Measurements from ENCODE around the gene JOSD1. TPM values are rescaled to one million over a fixed set of nuclear protein-coding genes. Genes with fewer than 3 reads are reported as not detected.

Gene JOSD1
- total RNA-seq, 6 experiments from 2014 or later, result 13.0 to 32.2 (median 21.7) TPM

DNA sequence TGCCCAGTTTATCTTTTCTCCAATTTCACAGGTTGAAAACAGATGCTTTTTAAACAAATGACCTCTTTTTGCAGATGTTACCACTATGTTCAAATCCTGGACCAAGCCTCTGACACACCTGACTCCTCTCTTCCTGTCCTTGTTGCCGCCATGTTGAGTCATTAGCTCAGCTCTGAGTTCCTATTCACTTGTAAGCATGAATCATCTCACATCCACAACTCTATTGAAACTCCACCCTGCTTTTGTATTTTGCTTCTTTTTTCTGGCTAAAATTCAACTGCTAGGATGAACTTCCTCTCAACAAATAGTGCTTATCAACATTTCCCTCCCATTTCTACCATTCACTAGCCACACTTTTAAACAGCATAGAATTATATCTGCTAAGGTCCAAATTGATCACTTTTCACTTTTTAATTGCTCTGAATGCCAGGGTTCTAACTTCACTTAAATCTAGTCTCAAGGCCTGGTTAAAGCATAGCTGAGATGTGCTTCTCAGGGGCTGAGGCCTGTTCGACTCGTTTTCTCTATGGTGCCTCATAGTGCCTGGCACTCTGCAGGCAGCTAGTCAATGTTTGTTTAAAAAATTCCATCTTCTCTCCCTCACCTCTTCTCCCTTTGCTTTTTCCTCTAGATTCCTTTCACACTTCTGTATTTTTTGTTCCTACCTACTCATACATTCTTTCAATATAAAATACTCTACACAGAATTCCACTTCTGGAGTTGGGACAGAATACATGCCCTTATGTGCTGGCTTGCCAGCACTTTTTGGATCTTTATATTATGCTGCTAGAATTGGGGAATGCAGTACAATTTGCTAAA is 3.9 kb downstream of the JOSD1 start:
- DNase-seq (no peak), ATAC-seq (peak in 1 of 4 donors; percentile 36)
- no peaks in the 10 kb centered on the region for H3K27me3 ChIP-seq
- peaks cover 0 to 43% (median 9%) of the 10 kb centered on the region in 4 donors for H3K4me1 ChIP-seq
- H3K9me3 ChIP-seq, result no peaks in the 10 kb centered on the region
- TF ChIP-seq POLR2A (IDR thresholded peaks at IDR 0.05), result no peak
- H3K4me3 ChIP-seq, result no peak overlapping the region
- no peaks in the 10 kb centered on the region for H3K36me3 ChIP-seq
- H3K27ac ChIP-seq, result peak overlapping the region; percentile 27 to 99 (median 66)
- WGBS (ENCODE audit: insufficient coverage, low coverage, low lambda C conversion rate, missing lambda C conversion rate), result 16% methylated on average over 3 of the region's 3 CpGs
- intact Hi-C loops (cut with DNase I), result no loop called here

DNA sequence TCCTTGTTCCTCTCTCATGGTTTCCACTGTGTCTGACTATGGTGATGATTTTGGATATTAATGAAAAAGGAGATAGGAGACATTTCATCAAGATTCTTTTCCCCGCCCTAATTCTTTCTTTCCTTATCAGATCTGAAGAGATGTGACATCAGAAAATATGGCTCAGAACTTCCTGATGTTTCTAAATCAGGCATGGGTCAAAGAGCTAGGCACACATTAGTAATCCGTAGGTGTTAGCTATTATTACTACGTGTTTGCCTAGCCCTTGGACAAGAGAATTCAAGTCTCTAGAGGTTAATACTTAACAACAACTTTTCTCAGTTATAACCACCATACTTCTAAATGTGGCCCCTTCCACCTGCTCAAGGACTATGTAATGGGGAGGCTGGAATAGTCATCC is 5.8 kb downstream of the JOSD1 start:
- intact Hi-C loops (cut with DNase I), result no loop called here
- no peaks in the 10 kb centered on the region for H3K36me3 ChIP-seq
- DNase-seq (no peak), ATAC-seq (peak in 1 of 4 donors; percentile 6)
- no peak overlapping the region for H3K4me3 ChIP-seq
- H3K27me3 ChIP-seq, result no peaks in the 10 kb centered on the region
- no peaks in the 10 kb centered on the region for H3K9me3 ChIP-seq
- TF ChIP-seq, protein P1, sequence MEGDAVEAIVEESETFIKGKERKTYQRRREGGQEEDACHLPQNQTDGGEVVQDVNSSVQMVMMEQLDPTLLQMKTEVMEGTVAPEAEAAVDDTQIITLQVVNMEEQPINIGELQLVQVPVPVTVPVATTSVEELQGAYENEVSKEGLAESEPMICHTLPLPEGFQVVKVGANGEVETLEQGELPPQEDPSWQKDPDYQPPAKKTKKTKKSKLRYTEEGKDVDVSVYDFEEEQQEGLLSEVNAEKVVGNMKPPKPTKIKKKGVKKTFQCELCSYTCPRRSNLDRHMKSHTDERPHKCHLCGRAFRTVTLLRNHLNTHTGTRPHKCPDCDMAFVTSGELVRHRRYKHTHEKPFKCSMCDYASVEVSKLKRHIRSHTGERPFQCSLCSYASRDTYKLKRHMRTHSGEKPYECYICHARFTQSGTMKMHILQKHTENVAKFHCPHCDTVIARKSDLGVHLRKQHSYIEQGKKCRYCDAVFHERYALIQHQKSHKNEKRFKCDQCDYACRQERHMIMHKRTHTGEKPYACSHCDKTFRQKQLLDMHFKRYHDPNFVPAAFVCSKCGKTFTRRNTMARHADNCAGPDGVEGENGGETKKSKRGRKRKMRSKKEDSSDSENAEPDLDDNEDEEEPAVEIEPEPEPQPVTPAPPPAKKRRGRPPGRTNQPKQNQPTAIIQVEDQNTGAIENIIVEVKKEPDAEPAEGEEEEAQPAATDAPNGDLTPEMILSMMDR (IDR thresholded peaks at IDR 0.05), result no peak
- TF ChIP-seq POLR2A (IDR thresholded peaks at IDR 0.05), result no peak
- H3K27ac ChIP-seq, result no peak overlapping the region
- WGBS (ENCODE audit: insufficient coverage, low coverage, low lambda C conversion rate, missing lambda C conversion rate), result 58% methylated on average over 3 of the region's 3 CpGs
- H3K4me1 ChIP-seq, result peaks cover 0 to 42% (median 9%) of the 10 kb centered on the region in 4 donors

DNA sequence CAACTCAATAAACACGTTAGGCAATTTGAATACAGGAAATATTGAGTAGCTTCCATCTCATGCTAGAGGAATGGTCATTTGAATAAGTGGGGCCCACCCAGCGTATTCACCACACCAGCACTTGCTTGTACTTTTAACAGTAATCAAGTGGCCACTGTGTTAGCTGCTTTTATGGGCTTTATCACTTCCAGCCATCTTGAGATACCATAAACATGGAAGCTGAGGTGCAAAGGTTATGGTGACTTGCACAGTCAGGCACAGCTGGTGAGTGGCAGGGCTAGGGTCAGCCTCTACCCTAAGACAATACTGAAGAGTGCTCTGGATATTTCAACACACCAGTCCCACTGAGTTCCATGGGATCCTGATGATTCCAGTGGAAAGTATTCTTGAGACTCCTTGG is 6.7 kb downstream of the JOSD1 start:
- no peak for ATAC-seq
- intact Hi-C loops (cut with DNase I), result no loop called here
- Histone ChIP-seq H3K27me3 (no peaks in the 10 kb centered on the region), H3K36me3 (no peaks in the 10 kb centered on the region), H3K4me1 (peaks cover 0 to 33% (median 6%) of the 10 kb centered on the region in 4 donors), H3K27ac (no peak overlapping the region), H3K4me3 (no peak overlapping the region), H3K9me3 (no peaks in the 10 kb centered on the region)
- TF ChIP-seq POLR2A (IDR thresholded peaks at IDR 0.05), result no peak
- TF ChIP-seq, protein P1 (IDR thresholded peaks at IDR 0.05), result no peak
- no peak for DNase-seq
- WGBS (ENCODE audit: insufficient coverage, low coverage, low lambda C conversion rate, missing lambda C conversion rate), result 85% methylated on average over 2 of the region's 2 CpGs

DNA sequence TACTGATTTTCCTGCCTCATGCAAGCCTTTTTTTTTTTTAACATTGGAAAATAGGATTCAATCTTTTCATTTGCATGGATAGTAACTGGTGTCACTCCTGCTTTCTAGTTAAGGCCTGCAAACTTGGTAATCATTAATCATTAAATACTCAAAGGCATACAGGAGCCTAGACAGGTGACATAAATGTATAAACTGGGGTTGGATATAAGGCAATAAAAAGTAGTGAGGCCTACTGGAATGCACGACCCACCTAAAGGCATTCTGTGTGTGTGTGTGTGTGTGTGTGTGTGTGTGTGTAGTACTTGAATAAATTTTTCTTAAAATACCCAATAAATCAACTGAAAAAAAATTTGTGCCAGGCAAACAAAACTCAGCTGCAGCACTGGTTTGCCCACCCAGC is 11.1 kb downstream of the JOSD1 start:
- intact Hi-C loops (cut with DNase I), result no loop called here
- H3K27me3 ChIP-seq, result no peaks in the 10 kb centered on the region
- DNase-seq (no peak), ATAC-seq (no peak)
- TF ChIP-seq, protein P1 (IDR thresholded peaks at IDR 0.05), result no peak
- H3K9me3 ChIP-seq, result no peaks in the 10 kb centered on the region
- no peak overlapping the region for H3K27ac ChIP-seq
- H3K4me3 ChIP-seq, result no peak overlapping the region
- H3K36me3 ChIP-seq, result peaks cover 0 to 40% (median 5%) of the 10 kb centered on the region in 4 donors
- WGBS (ENCODE audit: insufficient coverage, low coverage, low lambda C conversion rate, missing lambda C conversion rate), result 79% methylated on average over 1 of the region's 1 CpG
- no peaks in the 10 kb centered on the region for H3K4me1 ChIP-seq

DNA sequence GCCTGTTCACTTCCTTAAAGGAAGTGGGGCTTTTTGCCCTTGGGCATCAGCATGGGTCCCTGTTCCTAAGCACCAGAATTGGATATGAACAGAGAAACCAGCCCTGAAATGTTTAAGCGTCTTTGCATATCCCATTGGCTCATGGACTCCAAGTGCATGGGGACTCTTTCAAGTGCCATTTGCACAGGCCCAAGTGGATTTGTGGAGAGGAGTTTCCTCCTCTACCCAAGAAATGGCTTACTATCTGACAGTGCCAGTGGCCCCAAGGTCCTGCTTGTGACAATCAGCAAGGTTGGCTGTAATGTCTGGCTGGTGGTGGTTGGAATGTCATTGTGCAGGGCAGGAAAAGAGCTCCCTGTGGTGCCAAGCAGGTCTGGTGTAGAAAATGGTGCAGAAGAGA is 15.0 kb downstream of the JOSD1 start:
- Histone ChIP-seq H3K4me3 (no peak overlapping the region), H3K27ac (no peak overlapping the region), H3K4me1 (peaks cover 0 to 6% (median 3%) of the 10 kb centered on the region in 4 donors), H3K27me3 (no peaks in the 10 kb centered on the region), H3K9me3 (no peaks in the 10 kb centered on the region), H3K36me3 (peaks cover 0 to 45% (median 8%) of the 10 kb centered on the region in 4 donors)
- no peak for TF ChIP-seq POLR2A (IDR thresholded peaks at IDR 0.05)
- TF ChIP-seq, protein P1 (IDR thresholded peaks at IDR 0.05), result no peak
- ATAC-seq (no peak), DNase-seq (no peak)
- WGBS (ENCODE audit: insufficient coverage, low coverage, low lambda C conversion rate, missing lambda C conversion rate), result 100% methylated on average over 1 of the region's 1 CpG
- intact Hi-C loops (cut with DNase I), result no loop called here
